Measurements from ENCODE around the gene ST3GAL3. TPM values are rescaled to one million over a fixed set of nuclear protein-coding genes. Genes with fewer than 3 reads are reported as not detected.

Gene ST3GAL3
- total RNA-seq, 2 experiments from 2014 or later, result 15.8 to 20.9 TPM

- Mint-ChIP-seq H3K4me3 (no peak overlapping the region), H3K36me3 (ENCODE audit: low read depth) (peaks cover 20% of the 10 kb centered on the region), H3K4me1 (no peaks in the 10 kb centered on the region), H3K27me3 (no peaks in the 10 kb centered on the region), H3K9me3 (ENCODE audit: low read depth) (peaks cover 12% of the 10 kb centered on the region), H3K27ac (no peak overlapping the region)
- CTCF ChIA-PET, result no interaction called here
- POLR2A ChIA-PET, result no interaction called here
- ATAC-seq, result no peak
- DNase-seq, result no peak
- intact Hi-C loops (cut with DNase I, micrococcal nuclease), result no loop called here
Observed at GRCh38 chr1:43805340-43805739, 98.0 kb downstream of the ST3GAL3 start.

DNA sequence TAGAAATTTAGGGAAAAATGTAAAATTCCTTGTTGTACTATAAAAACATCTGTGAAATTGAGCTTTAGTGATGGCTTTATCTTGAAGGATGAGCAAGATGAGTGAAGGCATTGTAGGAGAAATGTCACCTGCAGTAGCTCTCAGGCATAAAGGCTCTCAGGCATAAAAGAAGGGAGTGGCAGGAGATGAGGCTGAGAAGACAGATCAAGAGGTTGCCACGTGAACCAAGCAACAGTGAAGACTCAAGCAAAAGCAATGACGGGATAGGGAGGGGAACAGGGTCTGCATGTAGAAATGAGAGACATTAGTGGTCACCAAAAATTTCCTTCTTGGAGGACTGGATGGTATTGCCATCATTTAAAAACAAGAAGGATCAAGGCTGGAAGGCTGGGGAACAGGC is 98.8 kb downstream of the ST3GAL3 start:
- Mint-ChIP-seq H3K4me1 (no peaks in the 10 kb centered on the region), H3K4me3 (no peak overlapping the region), H3K27ac (no peak overlapping the region), H3K36me3 (ENCODE audit: low read depth) (peaks cover 20% of the 10 kb centered on the region), H3K9me3 (ENCODE audit: low read depth) (peaks cover 12% of the 10 kb centered on the region), H3K27me3 (no peaks in the 10 kb centered on the region)
- ChIA-PET CTCF (interaction anchor here (1.9 kb wide), 1 partner anchor 42 kb away, joined by 6 read pairs; no protein-coding TSS in a partner anchor), POLR2A (no interaction called here)
- ATAC-seq (no peak), DNase-seq (no peak)
- intact Hi-C loops (cut with DNase I, micrococcal nuclease), result no loop called here

DNA sequence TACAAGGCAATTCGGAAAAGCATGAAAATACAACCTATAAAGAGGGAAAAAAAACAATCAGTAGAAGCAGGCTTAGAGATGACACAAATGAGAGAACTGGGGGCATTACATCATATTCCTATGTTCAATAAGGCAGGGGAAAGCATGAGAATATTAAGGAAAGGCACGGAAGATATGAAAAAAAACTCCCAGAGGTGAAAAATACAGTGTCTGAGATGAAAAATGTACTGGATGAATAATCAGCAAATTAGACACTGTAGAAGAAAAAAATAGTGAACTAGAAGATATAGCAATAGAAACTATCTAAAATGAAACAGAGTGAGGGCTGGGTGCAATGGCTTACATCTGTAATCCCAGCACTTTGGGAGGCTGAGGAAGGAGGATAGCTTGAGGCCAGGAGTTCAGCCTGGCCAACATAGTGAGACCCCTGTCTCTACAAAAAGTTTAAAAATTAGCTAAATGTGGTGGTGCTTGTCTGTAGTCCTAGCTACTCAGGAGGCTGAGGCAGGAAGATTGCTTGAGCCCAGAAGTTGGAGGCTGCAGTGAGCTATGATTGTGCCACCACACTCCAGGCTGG is 101.8 kb downstream of the ST3GAL3 start:
- H3K9me3 Mint-ChIP-seq (ENCODE audit: low read depth), result peaks cover 12% of the 10 kb centered on the region
- intact Hi-C loops (cut with DNase I, micrococcal nuclease), result no loop called here
- H3K4me3 Mint-ChIP-seq, result no peak overlapping the region
- DNase-seq (no peak), ATAC-seq (no peak)
- ChIA-PET POLR2A (interaction anchor here (0.7 kb wide), 1 partner anchor 862 kb away, joined by 7 read pairs; no protein-coding TSS in a partner anchor), CTCF (no interaction called here)
- no peak overlapping the region for H3K27ac Mint-ChIP-seq
- H3K36me3 Mint-ChIP-seq (ENCODE audit: low read depth), result peaks cover 18% of the 10 kb centered on the region
- no peaks in the 10 kb centered on the region for H3K4me1 Mint-ChIP-seq
- H3K27me3 Mint-ChIP-seq, result no peaks in the 10 kb centered on the region

DNA sequence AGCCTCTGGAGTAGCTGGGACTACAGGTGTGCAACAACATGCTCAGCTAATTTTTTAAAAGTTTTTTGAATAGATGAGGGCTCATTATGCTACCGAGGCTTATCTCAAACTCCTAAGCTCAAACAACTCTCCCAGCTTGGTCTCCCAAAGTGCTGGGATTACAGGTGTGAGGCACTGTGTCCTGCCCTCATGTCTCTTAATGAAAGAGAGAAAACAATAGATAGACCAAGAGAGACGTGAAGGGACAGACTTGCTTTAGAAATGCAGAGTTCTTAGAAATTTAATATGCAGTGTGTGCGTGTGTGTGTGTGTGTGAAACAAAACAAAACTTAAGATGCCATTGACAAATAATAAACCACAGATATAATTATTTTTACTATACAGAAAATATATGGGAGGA is 105.2 kb downstream of the ST3GAL3 start:
- CTCF ChIA-PET, result no interaction called here
- Mint-ChIP-seq H3K36me3 (ENCODE audit: low read depth) (peaks cover 36% of the 10 kb centered on the region), H3K4me1 (no peaks in the 10 kb centered on the region), H3K27me3 (no peaks in the 10 kb centered on the region), H3K27ac (no peak overlapping the region), H3K9me3 (ENCODE audit: low read depth) (peaks cover 14% of the 10 kb centered on the region), H3K4me3 (no peak overlapping the region)
- POLR2A ChIA-PET, result no interaction called here
- ATAC-seq, result no peak
- no peak for DNase-seq
- intact Hi-C loops (cut with DNase I, micrococcal nuclease), result no loop called here

DNA sequence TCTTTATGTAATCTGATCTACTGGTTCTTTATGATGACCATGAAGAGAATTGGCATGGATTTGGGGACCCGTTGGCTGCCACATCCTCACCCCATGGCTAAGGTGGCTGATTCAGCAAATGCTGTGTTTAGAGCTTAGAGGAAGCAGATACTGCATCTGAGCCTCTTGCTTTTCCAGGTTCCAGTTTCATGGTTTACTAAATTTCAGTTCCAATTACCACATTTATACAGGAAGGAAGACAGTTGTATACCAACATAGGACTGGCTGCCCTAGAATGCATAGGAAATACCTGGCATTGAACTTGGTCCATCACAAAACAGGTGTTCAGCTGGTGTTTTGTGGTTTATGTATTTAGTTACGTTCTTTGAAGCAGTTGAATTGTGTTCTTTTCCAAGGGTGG is 107.1 kb downstream of the ST3GAL3 start:
- Mint-ChIP-seq H3K4me1 (no peaks in the 10 kb centered on the region), H3K36me3 (ENCODE audit: low read depth) (peaks cover 37% of the 10 kb centered on the region), H3K4me3 (no peak overlapping the region), H3K9me3 (ENCODE audit: low read depth) (peaks cover 9% of the 10 kb centered on the region), H3K27ac (no peak overlapping the region), H3K27me3 (no peaks in the 10 kb centered on the region)
- ATAC-seq (no peak), DNase-seq (no peak)
- POLR2A ChIA-PET, result no interaction called here
- intact Hi-C loops (cut with DNase I, micrococcal nuclease), result no loop called here
- CTCF ChIA-PET, result no interaction called here

DNA sequence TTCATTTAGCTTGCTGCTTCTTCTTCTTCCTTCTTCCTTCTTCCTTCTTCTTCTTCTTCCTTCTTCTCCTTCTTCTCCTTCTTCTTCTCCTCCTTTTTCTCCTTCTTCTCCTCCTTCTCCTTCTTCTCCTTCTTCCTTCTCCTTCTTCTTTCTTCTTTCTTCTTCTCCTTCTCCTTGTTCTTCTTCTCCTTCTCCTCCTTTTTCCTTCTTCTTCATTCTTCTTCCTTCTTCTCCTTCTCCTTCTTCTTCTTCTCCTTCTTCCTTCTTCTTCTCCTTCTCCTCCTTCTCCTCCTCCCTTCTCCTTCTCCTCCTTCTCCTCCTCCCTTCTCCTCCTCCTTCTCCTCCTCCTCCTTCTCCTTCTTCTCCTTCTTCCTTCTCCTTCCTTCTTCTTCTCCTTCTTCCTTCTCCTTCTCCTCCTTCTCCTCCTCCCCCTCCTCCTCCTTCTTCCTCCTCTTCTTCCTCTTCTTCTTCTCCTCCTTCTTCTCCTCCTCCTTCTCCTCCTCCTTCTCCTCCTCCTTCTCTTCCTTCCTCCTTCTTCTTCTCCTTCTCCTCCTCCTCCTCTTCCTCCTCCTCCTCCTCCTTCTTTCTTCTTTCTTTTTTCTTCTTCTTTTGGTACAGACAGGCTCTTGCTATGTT is 110.1 kb downstream of the ST3GAL3 start:
- peaks cover 9% of the 10 kb centered on the region for H3K9me3 Mint-ChIP-seq (ENCODE audit: low read depth)
- H3K36me3 Mint-ChIP-seq (ENCODE audit: low read depth), result peaks cover 49% of the 10 kb centered on the region
- H3K4me3 Mint-ChIP-seq, result no peak overlapping the region
- H3K27ac Mint-ChIP-seq, result no peak overlapping the region
- intact Hi-C loops (cut with DNase I, micrococcal nuclease), result no loop called here
- DNase-seq (no peak), ATAC-seq (no peak)
- ChIA-PET POLR2A (no interaction called here), CTCF (interaction anchor here (1.0 kb wide), 1 partner anchor 9 kb away, joined by 3 read pairs; no protein-coding TSS in a partner anchor)
- no peaks in the 10 kb centered on the region for H3K27me3 Mint-ChIP-seq
- no peaks in the 10 kb centered on the region for H3K4me1 Mint-ChIP-seq

- ChIA-PET POLR2A (no interaction called here), CTCF (interaction anchor here (0.7 kb wide), 1 partner anchor 811 kb away, joined by 3 read pairs; no protein-coding TSS in a partner anchor)
- DNase-seq, result no peak
- Mint-ChIP-seq H3K36me3 (ENCODE audit: low read depth) (peaks cover 49% of the 10 kb centered on the region), H3K4me1 (no peaks in the 10 kb centered on the region), H3K4me3 (no peak overlapping the region), H3K9me3 (ENCODE audit: low read depth) (peaks cover 9% of the 10 kb centered on the region), H3K27ac (no peak overlapping the region), H3K27me3 (no peaks in the 10 kb centered on the region)
- intact Hi-C loops (cut with DNase I, micrococcal nuclease), result no loop called here
- no peak for ATAC-seq
Observed at GRCh38 chr1:43818691-43819090, 111.4 kb downstream of the ST3GAL3 start.

GRCh38 chr1:43819357-43819756 is 112.0 kb downstream of the ST3GAL3 start:
- H3K9me3 Mint-ChIP-seq (ENCODE audit: low read depth), result peaks cover 9% of the 10 kb centered on the region
- POLR2A ChIA-PET, result no interaction called here

GRCh38 chr1:43821471-43821870 is 114.1 kb downstream of the ST3GAL3 start:
- Mint-ChIP-seq H3K27me3 (no peaks in the 10 kb centered on the region), H3K9me3 (ENCODE audit: low read depth) (peaks cover 6% of the 10 kb centered on the region), H3K36me3 (ENCODE audit: low read depth) (peaks cover 29% of the 10 kb centered on the region), H3K4me3 (no peak overlapping the region), H3K27ac (no peak overlapping the region), H3K4me1 (no peaks in the 10 kb centered on the region)
- POLR2A ChIA-PET, result no interaction called here
- ATAC-seq (no peak), DNase-seq (no peak)
- CTCF ChIA-PET, result no interaction called here
- intact Hi-C loops (cut with DNase I, micrococcal nuclease), result no loop called here

More at GRCh38 chr1:43819357-43819756, 112.0 kb downstream of the ST3GAL3 start:
- CTCF ChIA-PET, result interaction anchor here (0.5 to 1.6 kb wide), 3 partner anchors 26 to 890 kb away, joined by 3 to 11 read pairs (median 3); partner anchors contain the start of gene ARTN
- no peak for ATAC-seq
- no peak for DNase-seq
- intact Hi-C loops (cut with DNase I, micrococcal nuclease), result no loop called here
- no peak overlapping the region for H3K27ac Mint-ChIP-seq
- no peaks in the 10 kb centered on the region for H3K4me1 Mint-ChIP-seq
- peaks cover 48% of the 10 kb centered on the region for H3K36me3 Mint-ChIP-seq (ENCODE audit: low read depth)
- no peaks in the 10 kb centered on the region for H3K27me3 Mint-ChIP-seq
- H3K4me3 Mint-ChIP-seq, result no peak overlapping the region

DNA sequence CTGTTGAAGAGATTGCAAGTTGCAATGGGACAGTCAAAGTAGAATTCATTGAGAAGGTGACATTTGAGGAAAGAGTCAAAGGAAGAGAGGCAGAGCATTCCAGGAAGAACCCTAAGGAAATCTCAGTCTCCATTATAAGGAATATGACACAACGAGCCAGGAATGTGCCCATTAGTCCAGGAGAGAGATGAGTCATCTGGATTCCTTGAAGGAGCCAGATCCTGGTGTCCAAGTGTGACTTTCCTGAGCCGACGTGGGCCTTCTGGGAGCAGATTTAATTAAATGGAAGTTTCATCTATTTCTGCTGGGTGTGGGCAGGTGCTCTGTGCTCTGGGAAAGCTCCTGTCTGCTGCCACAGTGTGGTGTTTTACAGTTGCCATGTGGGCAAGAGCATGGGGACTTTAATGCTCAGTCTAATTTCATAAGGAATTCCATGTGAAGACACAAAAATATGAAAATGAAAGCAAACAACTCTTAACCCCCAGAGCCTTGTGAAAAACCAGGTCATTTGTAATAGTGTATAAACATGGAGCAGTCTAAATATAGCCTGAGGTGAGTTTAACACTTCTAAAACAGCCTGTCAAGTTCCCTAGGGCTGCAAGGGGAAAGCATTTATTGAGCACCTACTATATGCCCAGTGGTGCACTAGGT is 114.8 kb downstream of the ST3GAL3 start:
- H3K27ac Mint-ChIP-seq, result no peak overlapping the region
- no peak for DNase-seq
- H3K27me3 Mint-ChIP-seq, result no peaks in the 10 kb centered on the region
- no peak for ATAC-seq
- H3K4me1 Mint-ChIP-seq, result no peaks in the 10 kb centered on the region
- H3K4me3 Mint-ChIP-seq, result no peak overlapping the region
- intact Hi-C loops (cut with DNase I, micrococcal nuclease), result no loop called here
- peaks cover 6% of the 10 kb centered on the region for H3K9me3 Mint-ChIP-seq (ENCODE audit: low read depth)
- H3K36me3 Mint-ChIP-seq (ENCODE audit: low read depth), result peaks cover 31% of the 10 kb centered on the region
- ChIA-PET CTCF (no interaction called here), POLR2A (no interaction called here)

DNA sequence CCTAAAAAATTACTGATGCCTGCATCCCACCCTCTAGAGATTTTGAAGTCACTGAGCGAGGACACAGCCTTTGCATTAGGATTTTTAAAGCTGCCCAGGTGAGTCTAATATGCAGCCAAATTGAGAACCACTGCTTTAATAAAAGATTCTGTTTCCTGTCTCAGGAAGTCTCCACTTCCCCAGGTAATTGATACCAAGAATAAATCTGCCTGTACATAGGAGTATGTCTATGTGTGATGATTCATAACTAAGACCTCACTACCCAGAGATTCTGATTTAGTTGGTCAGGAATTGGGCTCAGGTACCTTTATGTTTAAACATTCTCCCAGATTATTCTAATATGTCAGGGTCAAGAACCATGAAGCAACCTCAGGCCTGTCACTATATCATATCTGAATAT is 117.5 kb downstream of the ST3GAL3 start:
- Mint-ChIP-seq H3K36me3 (ENCODE audit: low read depth) (peaks cover 10% of the 10 kb centered on the region), H3K9me3 (ENCODE audit: low read depth) (no peaks in the 10 kb centered on the region), H3K27ac (no peak overlapping the region), H3K4me3 (no peak overlapping the region), H3K27me3 (no peaks in the 10 kb centered on the region), H3K4me1 (no peaks in the 10 kb centered on the region)
- ATAC-seq (no peak), DNase-seq (no peak)
- intact Hi-C loops (cut with DNase I, micrococcal nuclease), result no loop called here
- ChIA-PET POLR2A (no interaction called here), CTCF (interaction anchor here (0.7 to 1.1 kb wide), 2 partner anchors 21 to 109 kb away, joined by 3 to 6 read pairs; partner anchors contain the start of gene ARTN)

- H3K27ac Mint-ChIP-seq, result no peak overlapping the region
- ATAC-seq (no peak), DNase-seq (no peak)
- H3K27me3 Mint-ChIP-seq, result no peaks in the 10 kb centered on the region
- POLR2A ChIA-PET, result no interaction called here
- no peak overlapping the region for H3K4me3 Mint-ChIP-seq
- H3K4me1 Mint-ChIP-seq, result peaks cover 30% of the 10 kb centered on the region
- no peaks in the 10 kb centered on the region for H3K9me3 Mint-ChIP-seq (ENCODE audit: low read depth)
- intact Hi-C loops (cut with DNase I, micrococcal nuclease), result no loop called here
- CTCF ChIA-PET, result no interaction called here
- peaks cover 6% of the 10 kb centered on the region for H3K36me3 Mint-ChIP-seq (ENCODE audit: low read depth)
Observed at GRCh38 chr1:43828574-43828973, 121.2 kb downstream of the ST3GAL3 start.

Data from activated CD4-positive, alpha-beta T cell treated with anti-CD3 and anti-CD28 coated beads for 36 hours (primary cell).